HCT116 (cell line): Measurements from ENCODE around the gene RIPOR1. TPM values are rescaled to one million over a fixed set of nuclear protein-coding genes. Genes with fewer than 3 reads are reported as not detected.

ENCODE experiments used
- ATAC-seq: fragments of 200-7000 bp; cut with Tn5 transposase; 2 replicates; pipeline ENCODE4 v1.9.1; 2020; ENCODE audit warnings: mild to moderate bottlenecking, moderate library complexity
- BruUV-seq: library from RNA; stranded (reverse); fragments of 400-500 nt; replicated peaks from 2 replicates; lab custom pipeline; 2021; lab: Mats Ljungman, UMichigan
- CTCF ChIA-PET: fragments of 300-600 bp; sonication (Branson Sonifier 250); formaldehyde crosslinking; loops from one replicate; lab custom pipeline; 2021; ENCODE audit warnings: antibody characterized with exemption; lab: Charles Lee
- POLR2A ChIA-PET: fragments of 300-600, 350-600 bp; sonication (Branson Sonifier 250); formaldehyde crosslinking; loops from one replicate; lab custom pipeline; 2021; ENCODE audit warnings: antibody characterized with exemption; lab: Charles Lee
- RAD21 ChIA-PET, 2 experiments: fragments of 300-600 bp; sonication (Branson Sonifier 250); formaldehyde crosslinking; loops; one replicate each; lab custom pipeline; 2023; ENCODE audit warnings: low total read pairs in 2 of 2; ENCODE audit not compliant: uncharacterized antibody in 2 of 2, unreplicated experiment in 2 of 2, low non-redundant PET in 1 of 2; lab: Charles Lee
- DNase-seq: peaks from one replicate; pipeline ENCODE4 v3.0.0-alpha.2; 2010; ENCODE audit warnings: low read depth, low spot score
- H2AFZ ChIP-seq: fragments of 200-600 bp; shearing (Covaris generic), sonication (generic); 2 replicates; pipeline ENCODE4 v1.6.1; 2017; ENCODE audit warnings: low read depth, mixed run types, mixed read lengths, antibody characterized with exemption, low read length; ENCODE audit not compliant: poor library complexity, severe bottlenecking
- H3K27ac ChIP-seq: 2 replicates; pipeline ENCODE4 v1.5.1; 2012; ENCODE audit warnings: low read depth, low read length
- H3K27me3 ChIP-seq: fragments of 200-600 bp; sonication (generic); 2 replicates; pipeline ENCODE4 v1.6.1; 2016; ENCODE audit warnings: mixed run types, low read length, mixed read lengths; ENCODE audit not compliant: insufficient read depth
- H3K36me3 ChIP-seq, 2 experiments: fragments of 200-500 bp in 1 of 2; fragments of 200-600 bp in 1 of 2; sonication (Bioruptor generic) in 1 of 2; sonication (generic) in 1 of 2; 2 replicates each; pipeline versions ENCODE4 v1.5.1 to v1.6.1; 2014 to 2016; ENCODE audit warnings: low read length in 2 of 2, inconsistent platforms in 1 of 2, mixed read lengths in 1 of 2, mixed run types in 1 of 2; ENCODE audit not compliant: insufficient read depth in 2 of 2, control insufficient read depth in 1 of 2
- H3K4me1 ChIP-seq, 2 experiments: fragments of 200-600 bp in 1 of 2; sonication (generic) in 1 of 2; 2 replicates each; pipeline versions ENCODE4 v1.5.1 to v1.6.1; 2012 to 2017; ENCODE audit warnings: low read length in 2 of 2, inconsistent platforms in 1 of 2, mild to moderate bottlenecking in 1 of 2, mixed read lengths in 1 of 2, mixed run types in 1 of 2, moderate library complexity in 1 of 2; ENCODE audit not compliant: insufficient read depth in 2 of 2, control insufficient read depth in 1 of 2
- H3K4me2 ChIP-seq: fragments of 200-600 bp; sonication (generic); 2 replicates; pipeline ENCODE4 v1.6.1; 2017; ENCODE audit warnings: mixed run types, low read length, mixed read lengths
- H3K4me3 ChIP-seq, 2 experiments: fragments of 200-600 bp in 1 of 2; sonication (generic) in 1 of 2; replicated peaks in 1 of 2; 2 replicates each; pipeline ENCODE4 v1.5.1; 2011 to 2016; ENCODE audit warnings: low read length in 2 of 2, control low read depth in 1 of 2, low read depth in 1 of 2, mild to moderate bottlenecking in 1 of 2, mixed read lengths in 1 of 2, mixed run types in 1 of 2
- H3K79me2 ChIP-seq: fragments of 200-600 bp; sonication (generic); 2 replicates; pipeline ENCODE4 v1.6.1; 2017; ENCODE audit warnings: mild to moderate bottlenecking, mixed run types, low read length, moderate library complexity, mixed read lengths; ENCODE audit not compliant: insufficient read depth
- H3K9ac ChIP-seq: fragments of 200-600 bp; sonication (generic); 2 replicates; pipeline ENCODE4 v1.6.1; 2016; ENCODE audit warnings: low read length, mixed read lengths
- H3K9me2 ChIP-seq: fragments of 200-600 bp; sonication (generic), shearing (Covaris generic); 2 replicates; pipeline ENCODE4 v1.6.1; 2017; ENCODE audit warnings: mixed run types, mild to moderate bottlenecking, moderate library complexity; ENCODE audit not compliant: insufficient read depth
- H3K9me3 ChIP-seq, 2 experiments: fragments of 200-500 bp in 1 of 2; fragments of 200-600 bp in 1 of 2; sonication (Bioruptor generic) in 1 of 2; sonication (generic) in 1 of 2; 2 replicates each; pipeline ENCODE4 v1.6.1; 2014 to 2017; ENCODE audit warnings: low read length in 2 of 2, mixed read lengths in 2 of 2, inconsistent platforms in 1 of 2, low read depth in 1 of 2, mild to moderate bottlenecking in 1 of 2, mixed run types in 1 of 2, moderate library complexity in 1 of 2; ENCODE audit not compliant: control insufficient read depth in 1 of 2, insufficient read depth in 1 of 2
- H4K20me1 ChIP-seq: fragments of 200-600 bp; sonication (generic), shearing (Covaris generic); 2 replicates; pipeline ENCODE4 v1.6.1; 2017; ENCODE audit warnings: mixed run types, mild to moderate bottlenecking, moderate library complexity; ENCODE audit not compliant: insufficient read depth
- CBX3 ChIP-seq: IDR thresholded peaks from 2 replicates; pipeline ENCODE4 v1.6.1; 2012; ENCODE audit warnings: low read depth
- CEBPB ChIP-seq: IDR thresholded peaks from 2 replicates; pipeline ENCODE4 v1.6.1; 2012; ENCODE audit warnings: low read depth
- EGR1 ChIP-seq: IDR thresholded peaks from 2 replicates; pipeline ENCODE4 v1.6.1; 2012; ENCODE audit warnings: low read depth
- EZH2 ChIP-seq: fragments of 200-600 bp; sonication (generic); IDR thresholded peaks from 2 replicates; pipeline ENCODE4 v1.6.1; 2017; ENCODE audit warnings: antibody characterized with exemption, mixed run types
- EZH2phosphoT487 ChIP-seq: fragments of 200-600 bp; IDR thresholded peaks from 2 replicates; pipeline ENCODE4 v1.6.1; 2018; ENCODE audit warnings: antibody characterized with exemption, borderline replicate concordance
- FOSL1 ChIP-seq: IDR thresholded peaks from 2 replicates; pipeline ENCODE4 v1.6.1; 2012; ENCODE audit warnings: low read depth
- JUND ChIP-seq: IDR thresholded peaks from 2 replicates; pipeline ENCODE4 v1.6.1; 2012
- POLR2A ChIP-seq: IDR thresholded peaks from 2 replicates; pipeline ENCODE4 v1.7.0; 2011; ENCODE audit warnings: borderline replicate concordance; ENCODE audit not compliant: insufficient read depth, insufficient read length; ENCODE audit errors: extremely low read depth
- POLR2AphosphoS5 ChIP-seq: IDR thresholded peaks from 2 replicates; pipeline ENCODE4 v1.6.1; 2011; ENCODE audit warnings: mild to moderate bottlenecking, low read depth, low read length, moderate library complexity
- SIN3A ChIP-seq: IDR thresholded peaks from 2 replicates; pipeline ENCODE4 v1.6.1; 2012; ENCODE audit warnings: low read depth
- SP1 ChIP-seq: IDR thresholded peaks from 2 replicates; pipeline ENCODE4 v1.6.1; 2012; ENCODE audit warnings: low read depth
- SRF ChIP-seq: IDR thresholded peaks from 2 replicates; pipeline ENCODE4 v1.6.1; 2012; ENCODE audit warnings: low read depth
- YY1 ChIP-seq: IDR thresholded peaks from 2 replicates; pipeline ENCODE4 v1.6.1; 2011; ENCODE audit warnings: low read length, low read depth, moderate library complexity, mild to moderate bottlenecking; ENCODE audit not compliant: insufficient replicate concordance; ENCODE audit errors: extremely low read depth
- ZFX ChIP-seq: fragments of 450-650 bp; IDR thresholded peaks from 2 replicates; pipeline ENCODE4 v1.6.1; 2017
- ZNF274 ChIP-seq: fragments of 200-500 bp; sonication (Bioruptor generic); IDR thresholded peaks from 2 replicates; pipeline ENCODE4 v1.6.1; 2014; ENCODE audit warnings: mild to moderate bottlenecking, low read depth, low read length, inconsistent platforms
- intact Hi-C: fragments of 100-400 bp; cut with micrococcal nuclease; formaldehyde crosslinking; loops from 2 replicates; pipeline ENCODE4 v1.10.0; 2022
- total RNA-seq: library from RNA; stranded (reverse); gene quantifications from one replicate; pipeline ENCODE4 v1.2.1, GENCODE V29; 2021; ENCODE audit not compliant: unreplicated experiment
- TF ChIP-seq, protein P1 (sequence below), 3 experiments: fragments of 200-600 bp in 1 of 3; sonication (generic) in 1 of 3; IDR thresholded peaks in 2 of 3; conservative IDR thresholded peaks in 1 of 3; 2 replicates each; pipeline ENCODE4 v1.5.1; 2012 to 2017; ENCODE audit warnings: low read depth in 2 of 3, low read length in 2 of 3, antibody characterized with exemption in 1 of 3, borderline replicate concordance in 1 of 3, control low read depth in 1 of 3, mild to moderate bottlenecking in 1 of 3, mixed read lengths in 1 of 3, mixed run types in 1 of 3, moderate library complexity in 1 of 3; ENCODE audit not compliant: insufficient read depth in 1 of 3
- TF ChIP-seq, protein P2 (sequence below): IDR thresholded peaks from 2 replicates; pipeline ENCODE4 v1.6.1; 2012; ENCODE audit warnings: low read depth
- TF ChIP-seq, protein P3 (sequence below): IDR thresholded peaks from 2 replicates; pipeline ENCODE4 v1.6.1; 2012
- TF ChIP-seq, protein P4 (sequence below): IDR thresholded peaks from 2 replicates; pipeline ENCODE4 v1.6.1; 2011; ENCODE audit warnings: mild to moderate bottlenecking, low read length, moderate library complexity; ENCODE audit not compliant: insufficient replicate concordance; ENCODE audit errors: extremely low read depth
- TF ChIP-seq, protein P5 (sequence below): IDR thresholded peaks from 2 replicates; pipeline ENCODE4 v1.6.1; 2012

The RIPOR1 gene
- total RNA-seq, 1 experiment from 2014 or later, result 60.0 TPM

DNA sequence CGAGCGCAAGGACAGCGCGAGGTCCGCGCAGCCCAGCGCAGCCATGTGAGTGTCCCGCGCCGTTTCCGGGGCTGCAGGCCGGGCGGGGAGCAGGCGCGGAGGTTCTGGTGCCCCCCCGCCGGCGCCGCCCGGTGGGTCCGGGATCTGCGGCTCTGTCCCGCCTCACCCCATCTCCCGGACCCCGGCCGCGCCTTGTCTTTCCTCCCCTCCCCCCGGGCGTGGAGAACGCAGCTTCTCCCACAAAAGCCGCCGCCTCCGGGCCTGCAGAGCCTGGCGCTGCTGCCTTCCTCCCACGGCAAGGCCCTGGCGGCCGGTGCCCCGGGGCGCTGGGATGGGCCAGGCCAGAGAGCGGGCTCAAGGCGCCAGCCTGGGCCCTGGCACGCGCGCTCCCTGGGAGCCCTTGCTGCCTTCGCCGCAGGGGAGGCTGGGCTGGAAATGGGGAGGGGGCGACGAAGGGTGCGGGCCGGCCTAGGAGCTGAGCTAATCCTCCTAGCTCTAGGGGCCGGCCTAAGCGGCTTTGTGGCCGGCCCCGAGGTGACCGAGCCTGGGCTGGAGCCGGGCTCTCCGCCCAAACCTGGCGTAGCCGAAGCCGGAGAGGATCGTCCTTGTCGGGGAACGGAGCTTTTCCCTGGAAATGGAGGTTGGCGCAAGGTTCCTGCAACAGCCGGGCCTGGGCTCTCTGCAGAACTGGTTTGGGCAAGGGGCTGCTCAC, 397 bp downstream of the RIPOR1 start:
- H3K4me1 ChIP-seq, result peaks cover 17 to 58% of the 10 kb centered on the region in 2 experiments
- no peak overlapping the region for H2AFZ ChIP-seq
- no TSS peak for BruUV-seq
- peaks cover 30% of the 10 kb centered on the region for H3K79me2 ChIP-seq
- no peaks in the 10 kb centered on the region for H3K36me3 ChIP-seq
- peak overlapping the region; percentile 88 for H3K9ac ChIP-seq
- no peaks in the 10 kb centered on the region for H3K9me2 ChIP-seq
- RAD21 ChIA-PET, result no interaction called here
- DNase-seq, result no peak
- H3K4me2 ChIP-seq, result peak overlapping the region; percentile 99
- H4K20me1 ChIP-seq, result no peaks in the 10 kb centered on the region
- CTCF ChIA-PET, result interaction anchor here (1.2 to 5.4 kb wide), 3 partner anchors 8 to 35 kb away, joined by 3 to 37 read pairs (median 5); no protein-coding TSS in a partner anchor
- H3K9me3 ChIP-seq, result no peaks in the 10 kb centered on the region
- H3K27me3 ChIP-seq, result no peaks in the 10 kb centered on the region
- ATAC-seq, result peak; percentile 61
- peak overlapping the region; percentile 77 to 91 for H3K4me3 ChIP-seq
- H3K27ac ChIP-seq, result peak overlapping the region; percentile 90
- intact Hi-C loops, result loop anchor here (10.0 kb wide), 3 partner anchors 276 to 706 kb away; partner anchors contain the start of genes CTRL, ESRP2, PSMB10 and RANBP10
- POLR2A ChIA-PET, result no interaction called here
- TF ChIP-seq FOSL1 (no peak), EZH2phosphoT487 (no peak), JUND (no peak), POLR2A (peak; percentile 34), SP1 (no peak), POLR2AphosphoS5 (peak; percentile 68), YY1 (no peak), SIN3A (no peak), CBX3 (no peak), EGR1 (no peak), EZH2 (no peak), ZFX (peak; percentile 96), SRF (no peak), ZNF274 (no peak), CEBPB (no peak)
- TF ChIP-seq, protein P1, sequence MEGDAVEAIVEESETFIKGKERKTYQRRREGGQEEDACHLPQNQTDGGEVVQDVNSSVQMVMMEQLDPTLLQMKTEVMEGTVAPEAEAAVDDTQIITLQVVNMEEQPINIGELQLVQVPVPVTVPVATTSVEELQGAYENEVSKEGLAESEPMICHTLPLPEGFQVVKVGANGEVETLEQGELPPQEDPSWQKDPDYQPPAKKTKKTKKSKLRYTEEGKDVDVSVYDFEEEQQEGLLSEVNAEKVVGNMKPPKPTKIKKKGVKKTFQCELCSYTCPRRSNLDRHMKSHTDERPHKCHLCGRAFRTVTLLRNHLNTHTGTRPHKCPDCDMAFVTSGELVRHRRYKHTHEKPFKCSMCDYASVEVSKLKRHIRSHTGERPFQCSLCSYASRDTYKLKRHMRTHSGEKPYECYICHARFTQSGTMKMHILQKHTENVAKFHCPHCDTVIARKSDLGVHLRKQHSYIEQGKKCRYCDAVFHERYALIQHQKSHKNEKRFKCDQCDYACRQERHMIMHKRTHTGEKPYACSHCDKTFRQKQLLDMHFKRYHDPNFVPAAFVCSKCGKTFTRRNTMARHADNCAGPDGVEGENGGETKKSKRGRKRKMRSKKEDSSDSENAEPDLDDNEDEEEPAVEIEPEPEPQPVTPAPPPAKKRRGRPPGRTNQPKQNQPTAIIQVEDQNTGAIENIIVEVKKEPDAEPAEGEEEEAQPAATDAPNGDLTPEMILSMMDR (IDR thresholded peaks at IDR 0.05 in 2 of 3, conservative IDR thresholded peaks at IDR 0.05 in 1 of 3; ENCODE audit: borderline replicate concordance in 1 of 3, insufficient read depth in 1 of 3, low read depth in 2 of 3, low read length in 2 of 3), result no peak
- TF ChIP-seq, protein P2, sequence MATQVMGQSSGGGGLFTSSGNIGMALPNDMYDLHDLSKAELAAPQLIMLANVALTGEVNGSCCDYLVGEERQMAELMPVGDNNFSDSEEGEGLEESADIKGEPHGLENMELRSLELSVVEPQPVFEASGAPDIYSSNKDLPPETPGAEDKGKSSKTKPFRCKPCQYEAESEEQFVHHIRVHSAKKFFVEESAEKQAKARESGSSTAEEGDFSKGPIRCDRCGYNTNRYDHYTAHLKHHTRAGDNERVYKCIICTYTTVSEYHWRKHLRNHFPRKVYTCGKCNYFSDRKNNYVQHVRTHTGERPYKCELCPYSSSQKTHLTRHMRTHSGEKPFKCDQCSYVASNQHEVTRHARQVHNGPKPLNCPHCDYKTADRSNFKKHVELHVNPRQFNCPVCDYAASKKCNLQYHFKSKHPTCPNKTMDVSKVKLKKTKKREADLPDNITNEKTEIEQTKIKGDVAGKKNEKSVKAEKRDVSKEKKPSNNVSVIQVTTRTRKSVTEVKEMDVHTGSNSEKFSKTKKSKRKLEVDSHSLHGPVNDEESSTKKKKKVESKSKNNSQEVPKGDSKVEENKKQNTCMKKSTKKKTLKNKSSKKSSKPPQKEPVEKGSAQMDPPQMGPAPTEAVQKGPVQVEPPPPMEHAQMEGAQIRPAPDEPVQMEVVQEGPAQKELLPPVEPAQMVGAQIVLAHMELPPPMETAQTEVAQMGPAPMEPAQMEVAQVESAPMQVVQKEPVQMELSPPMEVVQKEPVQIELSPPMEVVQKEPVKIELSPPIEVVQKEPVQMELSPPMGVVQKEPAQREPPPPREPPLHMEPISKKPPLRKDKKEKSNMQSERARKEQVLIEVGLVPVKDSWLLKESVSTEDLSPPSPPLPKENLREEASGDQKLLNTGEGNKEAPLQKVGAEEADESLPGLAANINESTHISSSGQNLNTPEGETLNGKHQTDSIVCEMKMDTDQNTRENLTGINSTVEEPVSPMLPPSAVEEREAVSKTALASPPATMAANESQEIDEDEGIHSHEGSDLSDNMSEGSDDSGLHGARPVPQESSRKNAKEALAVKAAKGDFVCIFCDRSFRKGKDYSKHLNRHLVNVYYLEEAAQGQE, result no peak
- TF ChIP-seq, protein P3, sequence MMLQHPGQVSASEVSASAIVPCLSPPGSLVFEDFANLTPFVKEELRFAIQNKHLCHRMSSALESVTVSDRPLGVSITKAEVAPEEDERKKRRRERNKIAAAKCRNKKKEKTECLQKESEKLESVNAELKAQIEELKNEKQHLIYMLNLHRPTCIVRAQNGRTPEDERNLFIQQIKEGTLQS, result no peak
- TF ChIP-seq, protein P4, sequence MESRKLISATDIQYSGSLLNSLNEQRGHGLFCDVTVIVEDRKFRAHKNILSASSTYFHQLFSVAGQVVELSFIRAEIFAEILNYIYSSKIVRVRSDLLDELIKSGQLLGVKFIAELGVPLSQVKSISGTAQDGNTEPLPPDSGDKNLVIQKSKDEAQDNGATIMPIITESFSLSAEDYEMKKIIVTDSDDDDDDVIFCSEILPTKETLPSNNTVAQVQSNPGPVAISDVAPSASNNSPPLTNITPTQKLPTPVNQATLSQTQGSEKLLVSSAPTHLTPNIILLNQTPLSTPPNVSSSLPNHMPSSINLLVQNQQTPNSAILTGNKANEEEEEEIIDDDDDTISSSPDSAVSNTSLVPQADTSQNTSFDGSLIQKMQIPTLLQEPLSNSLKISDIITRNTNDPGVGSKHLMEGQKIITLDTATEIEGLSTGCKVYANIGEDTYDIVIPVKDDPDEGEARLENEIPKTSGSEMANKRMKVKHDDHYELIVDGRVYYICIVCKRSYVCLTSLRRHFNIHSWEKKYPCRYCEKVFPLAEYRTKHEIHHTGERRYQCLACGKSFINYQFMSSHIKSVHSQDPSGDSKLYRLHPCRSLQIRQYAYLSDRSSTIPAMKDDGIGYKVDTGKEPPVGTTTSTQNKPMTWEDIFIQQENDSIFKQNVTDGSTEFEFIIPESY, result no peak
- TF ChIP-seq, protein P5, sequence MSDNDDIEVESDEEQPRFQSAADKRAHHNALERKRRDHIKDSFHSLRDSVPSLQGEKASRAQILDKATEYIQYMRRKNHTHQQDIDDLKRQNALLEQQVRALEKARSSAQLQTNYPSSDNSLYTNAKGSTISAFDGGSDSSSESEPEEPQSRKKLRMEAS, result peak; percentile 50; the same call in 1 of the 2 replicates
